Keratinocyte (primary cell): ENCODE measurements around the gene AP5B1. TPM values are rescaled to one million over a fixed set of nuclear protein-coding genes. Genes with fewer than 3 reads are reported as not detected.

Experiments
- DNase-seq: peaks from one replicate; pipeline ENCODE4 v3.0.0-alpha.2; 2011; ENCODE audit warnings: low read depth, missing footprints, low spot score
- FAIRE-seq: peaks from 2 replicates; lab custom pipeline; 2011; peaks lifted over from hg19 to GRCh38; lab: Jason Lieb, UNC
- H2AFZ ChIP-seq: 2 replicates; pipeline ENCODE4 v1.6.0; 2012; ENCODE audit warnings: low read length, control low read depth, inconsistent platforms; ENCODE audit not compliant: control insufficient read depth
- H3K27ac ChIP-seq: 2 replicates; pipeline ENCODE4 v1.5.1; 2011; ENCODE audit warnings: low read length; ENCODE audit not compliant: control insufficient read depth, insufficient read depth
- H3K27me3 ChIP-seq: 3 replicates; pipeline ENCODE4 v1.6.0; 2011; ENCODE audit warnings: low read length; ENCODE audit not compliant: control insufficient read depth, insufficient read depth; ENCODE audit errors: extremely low read depth
- H3K36me3 ChIP-seq, 2 experiments: 2 replicates in 1 of 2; 3 replicates in 1 of 2; pipeline ENCODE4 v1.5.1; 2011; ENCODE audit warnings: low read length in 2 of 2, mild to moderate bottlenecking in 1 of 2; ENCODE audit not compliant: control insufficient read depth in 2 of 2, insufficient read depth in 2 of 2; ENCODE audit errors: extremely low read depth in 1 of 2
- H3K4me1 ChIP-seq: 3 replicates; pipeline ENCODE4 v1.5.1; 2011; ENCODE audit warnings: low read length; ENCODE audit not compliant: control insufficient read depth, insufficient read depth; ENCODE audit errors: extremely low read depth
- H3K4me2 ChIP-seq: 3 replicates; pipeline ENCODE4 v1.6.0; 2011; ENCODE audit warnings: low read depth, low read length; ENCODE audit not compliant: control insufficient read depth, insufficient read depth; ENCODE audit errors: extremely low read depth
- H3K4me3 ChIP-seq, 3 experiments: fragments of 200-600 bp in 1 of 3; sonication (generic) in 1 of 3; 2 replicates in 2 of 3; 3 replicates in 1 of 3; pipeline ENCODE4 v1.5.1; 2011 to 2016; ENCODE audit warnings: low read length in 3 of 3, mild to moderate bottlenecking in 3 of 3, control low read depth in 2 of 3, inconsistent platforms in 1 of 3, low read depth in 1 of 3, mixed read lengths in 1 of 3, mixed run types in 1 of 3, moderate library complexity in 1 of 3; ENCODE audit not compliant: control insufficient read depth in 2 of 3, insufficient read depth in 2 of 3; ENCODE audit errors: extremely low read depth in 1 of 3
- H3K79me2 ChIP-seq: 2 replicates; pipeline ENCODE4 v1.6.0; 2012; ENCODE audit warnings: low read length; ENCODE audit not compliant: control insufficient read depth, insufficient read depth
- H3K9ac ChIP-seq: 3 replicates; pipeline ENCODE4 v1.6.0; 2011; ENCODE audit warnings: low read length; ENCODE audit not compliant: control insufficient read depth, insufficient read depth; ENCODE audit errors: extremely low read depth
- H3K9me1 ChIP-seq: 3 replicates; pipeline ENCODE4 v1.6.0; 2011; ENCODE audit warnings: low read length; ENCODE audit not compliant: control insufficient read depth, insufficient read depth; ENCODE audit errors: extremely low read depth
- H3K9me3 ChIP-seq: 2 replicates; pipeline ENCODE4 v1.5.1; 2012; ENCODE audit warnings: low read depth, low read length; ENCODE audit not compliant: control insufficient read depth
- H4K20me1 ChIP-seq: 3 replicates; pipeline ENCODE4 v1.6.0; 2011; ENCODE audit warnings: low read length; ENCODE audit not compliant: control insufficient read depth, insufficient read depth; ENCODE audit errors: extremely low read depth
- CTCF ChIP-seq, 3 experiments: IDR thresholded peaks in 1 of 3; conservative IDR thresholded peaks in 1 of 3; optimal IDR thresholded peaks in 1 of 3; 2 replicates in 2 of 3; 3 replicates in 1 of 3; pipeline versions ENCODE3 to v1.5.1; 2011; ENCODE audit warnings: low read length in 3 of 3, mild to moderate bottlenecking in 3 of 3, moderate library complexity in 2 of 3, control low read depth in 1 of 3, inconsistent platforms in 1 of 3; ENCODE audit not compliant: insufficient read depth in 2 of 3; ENCODE audit errors: extremely low read depth in 1 of 3
- EZH2 ChIP-seq: IDR thresholded peaks from one replicate; pipeline ENCODE4 v1.6.1; 2012; ENCODE audit warnings: inconsistent platforms, mild to moderate bottlenecking, low read length, moderate library complexity
- dilution Hi-C: fragments of 300-500 bp; cut with MboI; formaldehyde crosslinking; loops from one replicate; pipeline ENCODE4 v1.7.0; 2020; ENCODE audit warnings: low sequenced_read_pairs; ENCODE audit not compliant: extremely low pct_ligation_motif_present
- polyA plus RNA-seq, 5 experiments: library from polyadenylated mRNA; depleted of rRNA in 3 of 5; stranded (reverse) in 3 of 5; stranded (forward) in 1 of 5; unstranded in 1 of 5; fragments of >200 nt; gene quantifications; 1 replicate in 1 of 5; 2 replicates in 3 of 5; 3 replicates in 1 of 5; pipeline versions ENCODE4 v1.2.1 to v1.2.3, GENCODE V29; 2011 to 2012; ENCODE audit warnings: missing spikeins in 2 of 5, low read depth in 1 of 5, low replicate concordance in 1 of 5

The AP5B1 gene
- polyA plus RNA-seq, 1 donor (not counting 4 experiments of a cell fraction or from before 2014, with no cell fraction given): 3.1 TPM

DNA sequence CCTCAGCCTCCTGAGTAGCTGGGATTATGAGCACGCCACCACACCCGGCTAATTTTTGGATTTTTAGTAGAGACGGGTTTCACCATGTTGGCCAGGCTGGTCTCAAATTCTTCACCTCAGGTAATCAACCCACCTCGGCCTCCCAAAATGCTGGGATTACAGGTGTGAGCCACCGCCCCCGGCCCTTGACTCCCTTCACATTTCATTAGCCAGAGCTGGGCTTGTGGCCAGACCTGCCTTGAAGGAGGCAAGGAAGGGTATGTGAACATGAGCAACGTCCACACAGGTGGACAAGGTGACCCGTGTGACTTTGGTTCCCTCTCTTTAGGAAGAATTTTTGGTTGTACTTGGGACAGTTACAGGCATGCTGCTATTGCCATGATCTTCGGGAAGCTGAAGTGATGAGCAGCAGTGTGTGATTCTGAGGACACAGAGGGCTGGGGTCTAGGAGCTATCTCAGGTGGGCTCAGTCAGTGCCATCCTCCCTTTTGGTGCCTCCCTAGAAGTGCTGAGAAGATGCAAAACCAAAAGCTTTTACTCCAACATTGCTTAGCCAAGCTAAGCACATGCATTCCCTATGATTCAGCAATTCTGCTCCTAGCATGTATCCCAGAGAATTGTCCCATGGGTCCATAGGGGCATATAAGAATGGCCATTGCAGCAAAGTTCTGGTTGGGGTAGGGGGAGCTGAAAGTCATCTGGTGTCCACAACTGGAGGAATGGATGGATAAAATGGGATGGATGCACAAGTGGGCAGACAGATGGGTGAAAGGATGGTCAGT is 6.1 kb downstream of the AP5B1 start:
- no peak for DNase-seq
- H3K27me3 ChIP-seq: no peaks in the 10 kb centered on the region
- FAIRE-seq: no peak
- H3K9me3 ChIP-seq: no peaks in the 10 kb centered on the region
- no peak overlapping the region for H3K4me2 ChIP-seq
- H4K20me1 ChIP-seq: no peaks in the 10 kb centered on the region
- H3K36me3 ChIP-seq: peaks cover 4 to 5% of the 10 kb centered on the region in 2 experiments
- H3K9me1 ChIP-seq: no peaks in the 10 kb centered on the region
- H3K4me1 ChIP-seq: peaks cover 5% of the 10 kb centered on the region
- dilution Hi-C loops: no loop called here
- H3K9ac ChIP-seq: no peak overlapping the region
- H3K27ac ChIP-seq: no peak overlapping the region
- peaks cover 22% of the 10 kb centered on the region for H3K79me2 ChIP-seq
- no peak overlapping the region for H3K4me3 ChIP-seq
- H2AFZ ChIP-seq: no peak overlapping the region
- TF ChIP-seq EZH2 (no peak), CTCF (optimal IDR thresholded peaks at IDR 0.05 in 1 of 3, IDR thresholded peaks at IDR 0.05 in 1 of 3, conservative IDR thresholded peaks at IDR 0.05 in 1 of 3; ENCODE audit: extremely low read depth in 1 of 3, insufficient read depth in 2 of 3, low read length in 3 of 3) (no peak)

DNA sequence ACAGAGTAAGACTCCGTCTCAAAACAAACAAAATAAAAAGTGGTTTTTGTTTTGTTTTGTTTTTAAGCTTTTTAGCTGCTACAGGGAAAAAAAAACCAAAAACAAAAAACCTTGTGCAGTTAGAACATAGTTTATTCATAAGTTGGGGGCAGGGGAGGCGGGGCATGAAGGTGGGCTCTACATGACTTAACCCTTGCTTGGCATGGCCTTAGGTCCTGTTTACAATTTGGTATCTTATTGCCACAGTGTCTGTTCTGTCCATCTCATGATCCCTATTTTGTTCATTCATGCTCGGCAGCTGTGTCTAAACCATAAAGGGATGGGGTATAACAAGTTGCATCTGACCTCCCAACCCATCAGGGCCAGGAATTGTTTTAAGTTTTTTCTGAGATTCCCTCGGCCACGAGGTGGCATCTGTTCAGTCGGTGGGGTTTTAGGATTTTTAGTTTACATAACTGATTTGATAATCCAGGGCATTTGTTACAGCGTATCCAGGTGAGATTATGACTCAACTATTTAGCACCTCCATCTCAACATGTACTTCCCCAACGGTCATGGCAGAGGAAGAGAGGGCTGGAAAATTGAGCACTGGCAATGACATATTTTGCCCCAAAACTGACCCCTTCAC is 6.9 kb downstream of the AP5B1 start:
- Histone ChIP-seq H3K4me3 (no peak overlapping the region), H3K4me1 (no peaks in the 10 kb centered on the region), H3K27ac (no peak overlapping the region), H3K36me3 (peaks cover 4 to 5% of the 10 kb centered on the region in 2 experiments), H3K27me3 (no peaks in the 10 kb centered on the region), H3K9ac (no peak overlapping the region), H3K9me3 (no peaks in the 10 kb centered on the region), H2AFZ (no peak overlapping the region), H3K4me2 (no peak overlapping the region), H3K79me2 (peaks cover 15% of the 10 kb centered on the region), H4K20me1 (no peaks in the 10 kb centered on the region), H3K9me1 (no peaks in the 10 kb centered on the region)
- dilution Hi-C loops: no loop called here
- DNase-seq: no peak
- no peak for FAIRE-seq
- TF ChIP-seq CTCF (optimal IDR thresholded peaks at IDR 0.05 in 1 of 3, IDR thresholded peaks at IDR 0.05 in 1 of 3, conservative IDR thresholded peaks at IDR 0.05 in 1 of 3; ENCODE audit: extremely low read depth in 1 of 3, insufficient read depth in 2 of 3, low read length in 3 of 3) (peak in 2 of 3 experiments; percentile 19 to 25), EZH2 (no peak)
